Renal cortex interstitium (tissue), 11 donors: ENCODE results near the gene FBXW7. TPM values are rescaled to one million over a fixed set of nuclear protein-coding genes. Genes with fewer than 3 reads are reported as not detected.
"Not testable (repeated sequence)": the region's sequence is repeated elsewhere in the genome, so short reads cannot be mapped to it uniquely, and the experiment has no call there.

ENCODE experiments used
- DNase-seq, 11 donors: peaks; one replicate each; pipeline ENCODE4 v3.0.0-alpha.2; 2013; ENCODE audit warnings: low read depth in 9 of 11, low spot score in 4 of 11; ENCODE audit errors: extremely low read depth in 1 of 11
- polyA plus RNA-seq, 3 donors: library from polyadenylated mRNA; unstranded; fragments of 120-200 nt; gene quantifications; one replicate each; pipeline ENCODE4 v1.2.1, GENCODE V29; 2013; ENCODE audit not compliant: insufficient read length in 3 of 3

Gene FBXW7
- polyA plus RNA-seq, 3 donors = 26.6 to 37.9 (median 37.7) TPM

DNA sequence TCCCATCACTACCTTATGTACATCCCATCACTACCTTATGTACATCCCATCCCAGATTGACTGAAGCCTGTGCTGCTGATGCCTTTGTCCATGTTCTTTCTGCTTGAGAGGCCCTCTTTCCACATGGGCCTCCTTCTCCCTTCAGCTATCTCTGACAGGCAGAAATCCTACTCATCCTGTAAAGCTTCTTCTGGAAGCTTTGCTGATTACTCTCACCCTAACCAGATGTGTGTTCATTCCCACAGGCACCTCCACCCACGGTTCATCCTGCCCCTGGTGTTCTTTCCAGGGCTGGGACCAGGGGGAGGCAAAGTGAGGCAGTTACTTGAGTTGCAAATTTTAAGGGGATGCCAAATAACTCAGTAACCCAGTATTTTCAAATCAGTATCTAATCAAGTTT is 22.5 kb upstream of the FBXW7 start:
- DNase-seq = no peak

DNA sequence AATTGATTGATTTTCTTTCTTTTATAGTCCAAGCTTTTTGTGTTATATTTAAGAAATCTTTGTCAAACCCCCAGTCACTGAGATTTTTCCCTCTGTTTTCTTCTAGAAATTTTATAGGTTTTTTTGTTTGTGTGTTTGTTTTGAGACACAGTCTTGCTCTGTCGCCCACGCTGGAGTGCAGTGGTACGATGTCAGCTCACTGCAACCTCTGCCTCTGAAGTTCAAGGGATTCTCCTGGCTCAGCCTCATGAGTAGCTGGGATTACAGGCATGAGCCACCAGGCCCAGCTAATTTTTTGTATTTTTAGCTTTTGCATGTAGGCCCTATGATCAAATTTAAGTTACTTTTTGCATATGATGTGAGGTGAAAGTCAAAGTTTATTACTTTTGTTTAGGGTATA is 20.9 kb upstream of the FBXW7 start:
- DNase-seq = no peak

DNA sequence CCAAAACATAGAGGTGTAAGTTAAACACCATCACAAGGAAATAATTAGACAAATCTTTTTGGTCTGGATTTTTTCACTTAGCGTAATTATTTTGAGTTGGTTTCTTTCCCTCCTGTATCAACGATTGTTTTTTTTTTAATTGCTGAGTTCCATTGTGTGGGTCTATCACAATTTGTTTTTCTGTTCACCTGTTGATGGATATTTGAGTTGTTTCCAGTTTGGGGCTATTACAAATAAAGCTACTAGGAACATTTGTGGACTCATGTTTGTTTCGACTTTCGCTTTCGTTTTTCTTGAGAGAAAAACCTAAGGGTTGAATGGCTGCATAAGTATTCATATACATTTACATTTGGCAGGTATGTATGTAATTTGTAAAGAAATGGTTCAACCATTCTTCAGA is 20.4 kb upstream of the FBXW7 start:
- no peak for DNase-seq

DNA sequence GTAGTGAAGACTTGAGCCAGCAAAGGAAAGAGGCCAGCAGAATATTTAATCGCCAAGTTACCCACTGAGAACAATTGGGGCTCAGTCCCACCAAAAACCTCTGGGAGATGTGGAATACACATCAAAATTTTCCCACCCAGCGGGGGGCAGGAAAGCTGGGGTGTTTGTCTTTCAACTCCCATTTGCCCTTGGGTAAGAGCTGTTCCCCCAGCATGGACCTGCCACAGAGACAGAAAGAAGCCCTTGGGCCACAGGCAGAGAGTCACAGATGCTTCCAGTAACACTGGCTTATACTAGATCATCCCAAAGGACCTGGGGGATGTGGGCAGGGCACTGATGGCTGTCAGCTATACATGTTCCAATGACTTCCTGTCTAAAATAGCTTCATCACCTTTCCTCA is 18.9 kb upstream of the FBXW7 start:
- no peak for DNase-seq

DNA sequence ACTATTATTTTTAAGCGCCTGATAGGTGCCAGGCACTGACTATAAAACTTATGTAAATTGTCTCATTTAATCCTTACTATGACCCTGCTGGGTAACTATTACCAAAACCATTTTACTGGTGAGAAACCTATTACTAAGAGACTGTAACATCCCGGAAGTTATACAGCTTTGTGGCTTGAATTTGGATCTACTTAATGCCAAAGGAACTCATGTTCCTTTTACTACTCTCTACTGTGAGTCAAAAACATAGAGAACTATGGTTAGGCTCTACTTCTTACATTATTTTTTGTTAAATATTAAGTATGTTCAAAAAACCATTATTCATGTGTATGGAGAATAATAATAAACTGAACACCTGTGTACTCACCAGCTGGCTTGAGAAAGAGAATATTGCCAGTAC is 14.8 kb upstream of the FBXW7 start:
- DNase-seq = not testable (repeated sequence)

DNA sequence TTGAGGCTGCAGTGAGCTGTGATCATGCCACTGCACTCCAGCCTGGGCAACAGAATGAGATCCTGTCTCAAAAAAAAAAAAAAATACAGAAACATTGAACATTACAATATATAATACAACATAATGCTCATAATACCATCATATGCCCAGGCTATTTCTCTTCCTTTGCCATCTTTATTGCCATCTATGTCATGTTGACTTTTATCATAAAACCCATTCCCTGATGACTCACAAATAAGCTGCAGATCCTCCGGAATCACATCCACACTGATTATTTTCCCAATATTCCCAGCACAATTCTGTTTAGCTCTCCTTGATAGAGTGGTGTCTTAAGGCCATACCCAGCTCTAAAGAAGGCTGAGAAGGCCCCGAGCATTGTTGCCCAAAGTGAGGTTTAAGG is 9.2 kb upstream of the FBXW7 start:
- no peak for DNase-seq

DNA sequence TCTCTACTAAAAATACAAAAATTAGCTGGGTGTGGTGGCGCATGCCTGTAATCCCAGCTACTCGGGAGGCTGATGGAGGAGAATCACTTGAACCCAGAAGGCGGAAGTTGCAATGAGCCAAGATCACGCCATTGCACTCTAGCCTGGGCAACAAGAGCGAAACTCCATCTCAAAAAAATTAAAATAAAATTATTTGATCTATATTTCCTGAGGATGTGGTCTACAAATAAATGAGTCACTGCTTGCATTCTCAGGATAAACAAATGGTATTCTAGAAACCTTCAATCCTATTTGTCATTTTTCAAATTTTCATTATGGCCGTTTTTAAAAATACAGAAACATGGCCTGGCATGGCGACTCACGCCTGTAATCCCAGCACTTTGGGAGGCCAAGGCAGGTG is 8.6 kb upstream of the FBXW7 start:
- DNase-seq = not testable (repeated sequence)

DNA sequence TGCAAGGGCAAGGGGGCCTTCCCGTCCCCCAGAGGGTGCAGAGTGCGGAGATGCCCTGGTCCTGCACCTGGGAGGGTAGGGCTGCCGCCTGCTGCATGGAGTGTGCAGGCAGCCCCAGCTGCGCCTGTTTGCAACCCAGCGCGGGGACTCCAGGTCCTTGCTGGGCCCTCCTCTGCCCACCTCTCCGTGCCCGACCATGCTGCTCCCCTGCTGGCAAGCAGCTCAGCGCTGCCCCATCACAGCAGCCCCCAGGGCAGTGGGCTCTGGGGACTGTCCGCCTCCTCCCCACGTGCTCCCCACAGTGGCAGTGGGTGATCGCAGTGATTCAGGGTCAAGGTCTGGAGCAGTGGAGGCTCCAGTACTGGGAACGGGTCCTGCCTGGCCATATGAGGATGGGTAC is 5.0 kb upstream of the FBXW7 start:
- no peak for DNase-seq

DNA sequence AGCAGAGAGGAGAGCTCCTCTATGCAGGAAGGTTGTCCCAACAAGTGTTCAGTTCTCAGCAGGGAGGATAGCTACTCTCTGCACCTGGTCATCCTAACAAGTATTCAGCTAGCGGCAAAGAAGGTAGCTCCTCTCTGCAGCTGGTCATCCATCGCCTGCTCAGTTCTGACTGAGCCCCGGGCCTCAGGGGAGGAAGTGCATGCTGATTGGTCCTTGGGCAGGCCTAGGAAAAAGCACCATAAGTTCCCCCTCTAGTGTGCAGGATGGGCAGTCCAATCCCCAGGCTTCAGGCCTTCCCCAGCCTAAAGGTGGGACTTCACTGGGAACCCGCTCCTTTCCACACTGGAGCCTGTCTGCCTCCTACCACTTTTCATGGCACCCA is 4.4 kb upstream of the FBXW7 start:
- DNase-seq = no peak

DNA sequence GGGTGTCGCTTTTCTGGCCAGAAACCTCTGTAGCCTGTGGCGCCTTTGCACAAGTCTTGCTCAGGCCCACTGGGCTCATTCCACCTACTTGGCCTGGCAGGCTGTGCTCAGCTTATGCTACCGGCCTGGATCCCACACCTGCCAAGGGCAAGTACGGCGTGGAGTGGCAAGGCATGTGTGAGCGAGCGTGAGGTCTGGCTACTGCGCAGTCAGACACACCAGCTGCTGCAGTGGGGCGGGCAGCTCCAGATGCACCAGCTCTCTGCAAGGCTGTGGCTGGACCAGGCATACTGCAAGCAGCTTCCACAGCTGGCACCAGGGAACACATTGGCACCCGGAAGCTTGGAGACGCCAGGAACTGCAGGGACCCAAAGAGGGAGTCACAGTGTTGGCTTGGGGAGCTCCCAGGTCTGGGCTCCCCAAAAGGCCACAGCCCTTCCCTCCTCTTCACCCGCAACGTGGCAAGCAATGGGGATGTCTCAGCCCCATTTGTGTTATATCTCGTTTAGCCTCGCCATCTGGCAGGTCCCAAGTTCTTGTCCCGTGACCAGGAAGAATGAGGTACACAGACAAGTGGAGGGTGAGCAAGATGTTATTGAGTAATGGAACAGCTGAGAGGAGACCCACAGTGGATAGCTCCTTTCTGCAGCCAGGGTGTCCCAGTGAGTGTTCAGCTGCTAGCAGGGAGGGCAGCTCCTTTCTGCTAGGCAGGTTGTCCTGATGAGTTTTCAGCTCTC is 3.8 kb upstream of the FBXW7 start:
- no peak for DNase-seq

DNA sequence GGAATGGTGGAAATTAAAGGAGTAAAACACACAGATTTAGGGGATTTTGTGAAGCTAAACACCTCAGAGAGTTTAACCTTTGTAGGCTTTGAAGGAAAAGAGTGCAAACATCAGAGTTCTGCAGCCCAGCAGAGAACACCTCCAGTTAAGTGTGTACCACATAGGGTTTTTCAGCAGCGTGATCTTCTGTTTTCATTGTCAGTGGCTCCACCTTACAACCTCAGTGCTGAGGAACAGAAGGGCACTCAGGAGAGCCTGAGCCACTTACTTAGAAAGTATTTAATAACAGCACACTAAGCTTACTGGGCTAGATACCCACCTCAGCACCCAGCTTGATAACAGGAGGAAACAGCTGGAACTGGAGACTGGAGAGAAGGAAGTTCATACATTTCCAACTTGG is 2.0 kb upstream of the FBXW7 start:
- DNase-seq = no peak

DNA sequence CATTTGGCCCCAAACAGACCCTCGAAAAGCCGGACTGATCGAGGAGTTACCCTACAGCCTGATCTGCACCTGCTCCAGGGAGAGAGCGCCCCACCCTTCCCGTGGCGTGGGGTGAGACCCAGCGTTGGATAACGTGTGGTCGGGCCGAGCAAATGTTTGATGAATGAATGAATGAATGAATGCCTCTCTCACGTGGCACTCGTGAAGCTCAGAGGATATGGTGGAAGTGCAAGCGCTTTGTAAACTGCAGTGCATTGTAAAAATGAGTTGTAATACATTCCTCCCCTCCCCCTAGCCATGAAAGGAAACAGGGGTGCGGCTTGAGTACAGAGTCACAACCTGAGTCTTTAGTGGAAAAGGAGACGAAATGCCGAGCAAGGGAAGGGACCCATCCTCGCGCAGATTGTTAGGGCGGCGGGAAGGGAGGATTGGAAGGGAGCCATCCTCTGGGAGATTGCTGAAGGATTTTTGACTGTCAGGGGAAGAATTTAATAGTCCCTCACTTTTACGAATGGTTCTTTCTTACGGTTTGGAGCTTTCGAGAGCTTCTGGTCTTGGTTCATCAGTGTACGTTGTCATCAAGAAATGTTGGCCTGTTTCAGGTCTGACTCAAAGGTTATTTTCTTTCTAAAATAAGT is 772 bp upstream of the FBXW7 start:
- DNase-seq = peak in 6 of 11 donors; percentile 3 to 37 (median 32)

DNA sequence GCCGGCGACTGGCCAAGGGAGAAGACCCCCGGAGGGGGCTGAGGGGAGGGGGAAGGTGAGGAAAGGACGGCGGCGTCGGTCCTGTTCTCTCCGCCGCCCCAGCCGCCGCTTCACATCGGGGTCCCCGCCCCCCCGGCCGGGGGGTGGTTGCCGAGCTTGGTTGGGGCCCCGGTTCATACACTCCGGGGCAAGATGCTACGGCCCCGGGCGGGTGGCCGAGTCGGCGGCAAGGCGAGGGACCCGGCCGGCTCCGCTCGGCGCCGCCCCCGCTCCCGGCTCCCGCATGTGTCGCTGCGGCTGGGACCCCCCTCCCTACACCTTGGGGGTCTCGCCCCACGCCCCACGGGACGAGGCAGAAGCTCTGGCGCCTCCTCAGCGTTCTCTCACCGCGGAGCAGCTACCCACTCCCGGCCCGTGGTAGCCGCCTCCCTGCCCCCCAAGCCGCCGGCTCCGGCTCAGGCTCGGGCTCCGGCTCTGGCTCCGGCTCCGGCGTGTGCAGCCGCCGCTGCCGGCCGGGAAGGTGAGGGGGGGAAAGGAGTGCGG is 461 bp downstream of the FBXW7 start:
- peak in 2 of 11 donors; percentile 2 to 13 for DNase-seq

DNA sequence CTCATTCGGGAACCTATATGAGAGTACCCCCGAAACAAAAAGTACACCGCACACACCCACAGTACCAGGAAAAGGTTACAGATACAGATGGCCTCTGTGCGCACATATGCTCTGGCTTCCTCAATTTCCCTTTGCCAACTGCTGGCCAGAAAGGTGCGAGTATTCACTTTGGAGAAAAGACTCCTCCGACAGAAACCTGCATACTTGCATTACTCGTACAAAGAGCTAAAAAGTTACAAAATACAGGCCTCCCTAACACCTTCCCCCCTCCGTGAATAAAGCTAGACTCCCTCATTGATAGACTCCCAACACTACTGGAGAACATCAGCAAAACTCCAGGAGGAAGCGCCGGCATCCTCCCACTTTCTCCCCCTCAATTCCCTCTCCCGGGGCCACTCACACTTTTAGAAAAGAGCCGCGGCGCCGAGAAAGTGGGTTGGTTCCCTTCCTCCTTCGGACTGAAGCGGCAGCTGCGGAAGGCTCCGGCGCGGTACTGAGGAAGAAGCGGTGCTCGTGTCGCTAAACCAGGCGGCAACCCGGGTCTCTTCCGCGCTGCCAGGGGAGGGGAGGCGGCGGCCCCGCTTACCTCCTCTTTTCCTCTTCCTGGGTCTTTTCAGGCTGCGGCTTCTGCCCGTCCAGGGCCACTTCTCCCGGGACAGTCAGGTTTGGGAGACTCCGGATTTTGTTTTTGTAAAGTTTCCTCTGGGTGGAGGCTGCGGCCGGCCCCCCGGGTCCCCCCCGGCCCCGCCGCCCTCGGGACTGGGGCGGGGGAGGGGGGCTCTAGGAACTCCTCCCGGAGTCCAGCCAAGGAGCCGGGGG is 1.1 kb downstream of the FBXW7 start:
- DNase-seq = peak in 7 of 11 donors; percentile 9 to 33 (median 13)

DNA sequence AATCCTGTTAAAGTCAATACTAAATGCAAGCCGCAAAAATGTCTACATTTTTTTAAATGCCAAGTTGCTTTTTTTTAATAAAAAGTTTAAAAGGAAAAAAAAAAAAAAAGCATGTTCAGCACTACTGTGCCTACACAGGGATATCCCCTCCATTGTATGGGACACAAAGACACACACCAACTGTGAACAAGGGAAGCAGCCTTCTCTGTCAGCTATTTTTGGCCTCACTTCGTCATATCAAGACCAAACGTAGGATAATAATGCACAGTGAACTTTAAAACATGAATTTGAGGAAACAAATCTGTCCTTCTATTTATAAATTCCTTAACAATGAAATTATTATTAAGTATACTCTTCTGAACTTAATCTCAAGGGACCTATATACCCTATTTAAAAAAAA is 4.4 kb downstream of the FBXW7 start:
- DNase-seq = no peak

DNA sequence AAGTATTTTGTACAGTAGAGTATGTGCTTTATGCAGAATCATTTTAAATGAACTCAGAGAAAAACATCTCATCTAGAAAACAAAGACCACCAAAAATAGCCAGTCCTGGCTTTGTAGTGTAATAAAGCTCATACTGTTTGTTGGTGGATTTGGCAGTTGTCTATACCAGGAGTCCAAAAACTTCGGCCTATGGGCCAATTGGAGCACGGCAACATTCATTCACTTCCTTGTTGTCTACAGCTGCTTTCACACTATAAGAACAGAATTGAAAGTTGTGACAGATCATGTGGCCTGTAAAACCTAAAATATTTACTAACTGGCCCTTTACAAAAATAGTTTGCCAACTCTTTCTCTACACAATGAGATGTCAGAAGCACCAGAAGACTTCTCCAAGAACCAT is 5.3 kb downstream of the FBXW7 start:
- no peak for DNase-seq

DNA sequence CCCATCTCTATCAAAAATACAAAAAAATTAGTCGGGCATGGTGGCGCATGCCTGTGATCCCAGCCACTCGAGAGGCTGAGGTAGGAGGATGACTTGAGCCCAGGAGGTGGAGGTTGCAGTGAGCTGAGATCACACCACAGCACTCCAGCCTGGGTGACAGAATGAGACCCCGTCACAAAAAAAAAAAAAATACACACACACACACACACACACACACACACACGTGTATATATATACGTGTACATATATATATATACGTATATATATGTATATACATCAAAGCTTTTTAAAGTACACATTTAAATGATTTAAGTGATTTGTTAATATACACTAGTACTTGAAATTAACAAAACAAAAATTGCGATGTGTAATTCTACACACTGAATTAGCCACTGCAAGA is 6.0 kb downstream of the FBXW7 start:
- no peak for DNase-seq

DNA sequence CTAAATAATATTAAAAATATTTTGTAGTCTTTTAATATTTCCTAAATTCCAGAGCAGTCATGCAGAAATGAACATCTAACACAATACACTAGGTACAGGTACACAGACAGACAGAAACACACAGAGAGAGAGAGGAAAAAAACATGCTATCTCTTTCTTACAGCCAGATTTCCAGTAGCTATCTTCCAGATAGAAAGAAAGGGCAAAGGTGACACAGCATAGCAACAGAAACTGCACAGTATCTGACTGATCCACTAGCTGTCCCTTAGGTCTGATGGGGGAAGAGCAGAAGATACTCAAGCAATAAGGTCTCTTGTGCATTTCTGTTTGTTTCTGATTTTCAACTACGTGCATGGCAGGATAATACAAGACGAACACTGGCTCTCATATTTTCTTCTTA is 7.8 kb downstream of the FBXW7 start:
- no peak for DNase-seq

DNA sequence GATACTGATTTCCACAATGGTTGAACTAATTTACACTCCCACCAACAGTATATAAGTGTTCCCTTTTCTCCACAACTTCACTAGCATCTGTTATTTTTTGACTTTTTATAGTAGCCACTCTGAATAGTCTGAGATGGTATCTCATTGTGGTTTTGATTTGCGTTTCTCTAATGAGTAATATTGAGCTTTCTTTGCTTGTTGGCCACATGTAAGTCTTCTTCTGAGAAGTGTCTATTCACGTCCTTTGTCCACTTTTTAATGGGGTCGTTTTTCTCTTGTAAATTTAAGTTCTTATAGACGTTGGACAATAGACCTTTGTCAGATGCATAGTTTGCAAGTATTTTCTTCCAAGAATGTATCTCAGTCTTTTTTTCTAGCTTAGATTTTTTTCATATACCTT is 10.0 kb downstream of the FBXW7 start:
- DNase-seq = no peak

DNA sequence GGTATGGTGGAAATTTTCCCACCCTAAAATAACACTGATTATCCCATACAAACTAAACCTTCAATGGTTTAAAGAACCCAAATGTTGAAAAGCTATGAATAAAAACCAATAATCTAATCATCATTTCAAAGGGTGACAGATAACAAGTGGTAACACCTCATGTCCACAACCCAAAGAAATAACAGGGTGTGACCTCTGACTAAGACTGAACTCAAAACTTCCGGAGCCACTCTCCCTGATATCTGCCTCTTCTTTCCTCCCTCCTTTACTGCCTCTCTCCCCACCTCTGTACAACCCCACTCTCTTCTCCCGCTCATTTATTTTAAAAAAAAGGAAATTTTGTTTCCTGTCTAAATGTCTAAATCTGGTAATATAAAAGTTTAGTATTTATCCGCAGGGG is 11.5 kb downstream of the FBXW7 start:
- no peak for DNase-seq
